CD4-positive, alpha-beta T cell treated with Interleukin-17A for 1 hour (primary cell): ENCODE results near the gene TNS2.
A peak's percentile ranks its signal among the peaks of the same experiment; 100 is the strongest.

Source experiments
- DNase-seq: peaks from one replicate; pipeline ENCODE4 v3.0.0-alpha.2; 2020

Gene TNS2

GRCh38 chr12:53058674-53059433, 9.0 kb downstream of the TNS2 start:
- no peak for DNase-seq

GRCh38 chr12:53059434-53060063, 9.7 kb downstream of the TNS2 start:
- no peak for DNase-seq

- no peak for DNase-seq
Measured at GRCh38 chr12:53060064-53060720, 10.3 kb downstream of the TNS2 start.

GRCh38 chr12:53060721-53061276, 10.9 kb downstream of the TNS2 start:
- DNase-seq = no peak

GRCh38 chr12:53061404-53062010, 11.6 kb downstream of the TNS2 start:
- DNase-seq = no peak

- no peak for DNase-seq
Measured at GRCh38 chr12:53062011-53062961, 12.4 kb downstream of the TNS2 start.

GRCh38 chr12:53062977-53063707, 13.3 kb downstream of the TNS2 start:
- no peak for DNase-seq

GRCh38 chr12:53063708-53064612, 14.1 kb downstream of the TNS2 start:
- no peak for DNase-seq

- DNase-seq = no peak
Measured at GRCh38 chr12:53064613-53065436, 15.0 kb downstream of the TNS2 start.

- DNase-seq = no peak
Measured at GRCh38 chr12:53065470-53065869, 15.6 kb downstream of the TNS2 start.

- peak; percentile 71 for DNase-seq
Measured at GRCh38 chr12:53065975-53066931, 16.4 kb downstream of the TNS2 start.

GRCh38 chr12:53067074-53067992, 17.5 kb downstream of the TNS2 start:
- DNase-seq = no peak

- no peak for DNase-seq
Measured at GRCh38 chr12:53067993-53068770, 18.3 kb downstream of the TNS2 start.

GRCh38 chr12:53068811-53069585, 19.1 kb downstream of the TNS2 start:
- no peak for DNase-seq
